GM18502 (cell line): ENCODE results near the gene UNC93B1.
"Not testable (repeated sequence)": the region's sequence is repeated elsewhere in the genome, so short reads cannot be mapped to it uniquely, and the experiment has no call there.

ENCODE experiments used
- ATAC-seq: cut with Tn5 transposase; IDR thresholded peaks from one replicate; pipeline ENCODE4 v1.9.1; 2021; ENCODE audit warnings: mild to moderate bottlenecking; ENCODE audit not compliant: unreplicated experiment, poor library complexity

UNC93B1 gene

DNA sequence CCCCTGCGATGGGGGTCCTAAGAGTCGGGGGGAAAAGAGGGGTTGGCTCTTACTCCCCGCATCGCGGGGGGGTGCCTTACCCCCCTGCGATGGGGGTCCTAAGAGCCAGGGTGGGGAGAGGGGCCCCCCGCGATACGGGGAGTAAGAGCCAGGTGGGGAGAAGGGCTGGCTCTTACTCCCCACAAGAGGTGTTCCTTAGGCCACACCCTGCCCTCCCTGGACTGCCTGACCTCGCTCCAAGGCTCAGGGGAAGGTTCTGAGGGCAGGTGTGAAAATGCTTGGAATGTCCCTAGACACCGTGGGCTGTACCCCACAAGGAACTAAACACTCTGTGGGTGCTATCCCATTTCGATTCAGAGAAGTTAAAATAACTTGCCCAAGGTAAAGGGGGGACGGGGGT is 7.8 kb downstream of the UNC93B1 start:
- no peak for ATAC-seq

DNA sequence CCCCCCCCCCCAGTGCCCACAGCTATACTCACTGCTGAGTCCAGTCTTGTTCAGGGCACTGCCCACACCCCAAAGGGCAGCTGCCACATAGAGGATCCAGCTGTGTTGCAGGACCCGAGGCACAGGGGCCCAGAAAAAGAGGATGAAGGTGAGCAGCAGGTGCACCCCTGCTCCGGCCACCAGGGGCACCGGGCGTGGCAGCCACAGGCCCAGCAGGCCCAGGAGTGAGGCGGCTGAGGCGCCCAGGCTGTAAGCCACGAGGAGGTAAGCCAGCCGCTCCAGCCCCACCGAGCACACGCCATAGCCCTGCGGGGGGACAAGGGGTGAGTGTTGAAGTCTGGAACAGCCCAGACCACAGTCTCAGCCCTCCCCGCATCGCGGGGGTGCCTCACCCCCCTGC is 8.3 kb downstream of the UNC93B1 start:
- not testable (repeated sequence) for ATAC-seq

DNA sequence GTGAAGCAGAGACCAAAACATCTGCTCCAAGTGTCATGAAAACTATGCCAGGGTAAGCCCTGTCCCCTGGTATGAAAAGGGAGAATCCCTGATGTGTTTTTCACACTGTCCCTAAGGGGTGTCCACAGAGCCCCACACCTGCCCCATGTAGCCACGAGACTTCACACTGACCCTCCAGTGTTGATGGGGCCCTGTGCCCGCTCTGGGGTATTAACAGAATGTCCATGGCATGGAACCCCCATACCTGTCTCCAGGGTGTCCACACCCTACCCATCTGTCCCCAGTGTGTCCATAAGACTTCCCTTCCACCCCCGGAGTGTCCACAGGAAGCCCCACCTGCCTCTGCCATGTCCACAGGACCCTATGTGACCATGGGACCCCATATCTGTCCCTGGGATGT is 8.8 kb downstream of the UNC93B1 start:
- not testable (repeated sequence) for ATAC-seq

DNA sequence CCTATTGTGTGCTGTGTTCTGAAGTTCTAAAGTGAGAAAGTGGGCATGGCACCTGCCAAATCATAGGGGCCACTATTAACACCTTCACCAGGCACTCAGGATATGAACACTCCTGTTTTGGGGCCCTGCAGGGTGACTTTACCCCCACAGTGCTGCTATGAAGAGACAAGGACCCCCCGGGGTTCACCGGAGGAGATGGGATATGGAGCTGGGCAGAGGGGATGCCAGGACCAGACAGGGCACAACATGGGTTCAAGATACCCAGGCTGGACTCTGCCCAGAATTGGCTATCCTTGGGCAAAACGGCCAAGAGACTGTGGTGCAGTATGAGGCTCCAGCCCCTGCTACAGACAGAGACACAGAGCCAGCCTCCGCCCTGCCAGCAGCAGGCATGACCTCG is 9.5 kb downstream of the UNC93B1 start:
- ATAC-seq, result not testable (repeated sequence)

DNA sequence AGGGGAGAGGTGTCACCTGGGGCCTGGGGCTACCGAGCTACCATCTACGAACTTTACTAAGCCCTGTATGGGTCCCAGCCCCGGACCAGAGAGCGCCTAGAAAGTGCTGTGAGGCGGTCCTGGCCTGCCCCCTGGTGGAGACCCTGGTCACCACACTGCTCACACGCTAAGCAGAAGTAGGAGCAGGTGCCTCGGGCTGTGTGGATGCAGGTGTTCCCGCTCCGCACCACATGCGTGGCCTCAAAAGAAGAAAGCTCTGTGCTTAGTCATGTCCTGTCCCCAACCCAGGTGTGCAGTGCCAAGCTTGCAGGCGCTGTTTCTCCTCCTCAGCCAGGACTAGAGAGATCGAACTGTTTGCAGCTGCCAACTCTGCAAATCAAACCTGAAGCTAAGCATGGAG is 10.1 kb downstream of the UNC93B1 start:
- ATAC-seq, result not testable (repeated sequence)

DNA sequence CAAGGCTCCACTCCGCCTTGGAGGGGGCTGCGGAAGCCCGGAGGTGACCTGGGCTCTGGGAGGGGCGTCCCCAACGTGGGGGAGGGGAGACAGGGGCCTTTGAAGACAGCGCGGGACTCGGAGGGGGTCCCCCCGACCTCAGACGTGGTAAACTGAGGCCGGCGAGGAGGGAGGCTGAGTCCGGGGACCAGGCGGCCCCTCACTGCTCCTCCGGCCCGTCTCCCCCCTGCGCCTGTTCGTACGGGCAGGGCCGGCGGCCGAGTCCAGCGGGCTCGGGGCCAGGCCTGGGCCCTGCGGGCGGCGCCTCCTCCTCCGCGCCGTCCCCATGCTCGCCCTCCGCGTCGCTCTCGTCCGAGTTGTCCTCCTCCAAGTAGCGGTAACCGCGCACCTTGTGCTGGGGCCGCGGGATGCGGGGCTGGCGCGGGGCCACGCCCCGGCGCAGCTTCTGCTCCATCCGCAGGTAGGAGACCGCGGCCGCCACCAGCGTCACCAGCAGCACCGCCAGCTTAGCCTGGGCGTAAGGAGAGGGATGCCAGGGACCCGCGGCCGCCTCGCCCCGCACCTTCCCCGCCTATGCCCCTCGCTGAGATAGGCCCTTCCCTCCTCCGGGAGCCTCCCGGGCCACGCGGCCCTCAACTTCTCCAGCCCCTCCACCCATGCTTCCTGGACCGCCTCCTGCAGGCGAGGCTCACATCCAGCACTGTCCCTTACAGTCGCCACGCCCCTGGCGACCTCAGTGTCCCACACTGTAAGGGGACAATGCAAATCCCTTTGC is 12.4 kb downstream of the UNC93B1 start:
- ATAC-seq, result not testable (repeated sequence)

DNA sequence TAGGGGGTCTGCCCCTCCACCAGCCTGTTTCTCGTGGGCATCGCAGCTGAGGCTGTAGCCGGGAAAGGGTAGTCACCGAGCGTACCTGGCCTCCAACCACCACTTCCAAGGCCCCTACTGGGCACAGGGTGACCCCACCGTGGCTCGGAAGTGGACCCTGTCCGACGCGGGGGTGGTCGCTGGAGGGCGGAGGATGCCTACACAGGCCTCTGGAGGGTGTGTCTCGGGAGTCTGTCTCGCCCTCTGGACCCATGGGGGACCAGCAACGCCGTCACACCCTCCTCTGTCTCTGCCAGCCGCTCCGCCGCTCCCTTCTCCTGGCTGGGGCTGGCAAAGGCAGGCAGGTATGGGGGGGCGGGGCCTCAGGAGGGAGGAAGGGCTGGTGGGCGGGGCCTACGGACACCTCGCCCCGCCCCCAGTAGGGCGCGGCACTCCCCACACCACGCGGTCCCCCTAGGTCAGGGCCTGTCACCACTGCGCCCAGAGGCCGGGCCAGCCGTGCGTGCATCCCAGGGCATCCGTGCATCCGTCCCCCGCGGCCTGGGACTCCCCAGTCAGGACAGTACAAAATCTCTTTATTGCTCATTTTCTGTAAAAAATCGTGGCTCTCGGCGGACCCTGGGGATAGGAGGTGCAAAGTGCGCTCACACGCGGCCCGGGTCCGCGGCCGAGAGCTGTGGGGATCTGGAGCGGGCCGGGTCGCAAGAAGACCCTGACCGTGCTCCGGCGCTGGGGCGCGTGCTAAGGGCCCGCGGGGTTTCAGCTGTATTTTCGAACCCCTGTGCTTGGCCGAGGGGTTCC is 13.2 kb downstream of the UNC93B1 start:
- ATAC-seq, result not testable (repeated sequence)

DNA sequence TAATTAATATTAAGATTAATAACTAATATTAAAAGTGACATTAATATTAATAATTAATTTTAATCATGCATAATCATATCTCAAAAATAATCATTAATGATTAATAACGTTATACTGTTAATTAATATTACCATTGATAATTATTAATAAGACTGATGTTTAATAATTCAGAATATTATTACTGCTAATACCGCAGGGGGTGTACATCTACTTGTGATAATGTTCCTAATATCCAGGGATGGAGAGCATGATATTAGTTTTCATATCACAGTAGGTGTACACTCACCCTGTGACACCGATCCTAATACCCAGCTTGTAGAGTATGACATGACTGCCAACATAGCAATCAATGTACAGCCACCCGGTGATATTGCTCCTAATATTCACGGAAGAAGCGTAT is 18.6 kb downstream of the UNC93B1 start:
- ATAC-seq, result not testable (repeated sequence)

DNA sequence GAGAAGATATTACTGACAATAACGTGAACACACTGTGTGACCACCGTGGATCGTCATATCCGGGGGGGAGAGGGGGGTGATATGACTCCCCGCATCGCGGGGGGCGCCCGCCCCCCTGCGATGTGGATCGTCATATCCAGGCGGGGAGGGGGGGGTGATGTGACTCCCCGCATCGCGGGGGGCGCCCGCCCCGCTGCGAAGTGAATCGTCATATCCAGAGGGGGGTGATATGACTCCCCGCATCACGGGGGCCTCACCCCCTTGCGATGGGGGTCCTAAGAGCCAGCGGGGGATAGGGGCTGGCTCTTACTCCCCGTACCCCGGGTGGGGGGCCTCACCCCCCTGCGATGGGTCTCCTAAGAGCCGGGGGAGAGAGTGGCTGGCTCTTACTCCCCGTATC is 19.9 kb downstream of the UNC93B1 start:
- ATAC-seq, result no peak

DNA sequence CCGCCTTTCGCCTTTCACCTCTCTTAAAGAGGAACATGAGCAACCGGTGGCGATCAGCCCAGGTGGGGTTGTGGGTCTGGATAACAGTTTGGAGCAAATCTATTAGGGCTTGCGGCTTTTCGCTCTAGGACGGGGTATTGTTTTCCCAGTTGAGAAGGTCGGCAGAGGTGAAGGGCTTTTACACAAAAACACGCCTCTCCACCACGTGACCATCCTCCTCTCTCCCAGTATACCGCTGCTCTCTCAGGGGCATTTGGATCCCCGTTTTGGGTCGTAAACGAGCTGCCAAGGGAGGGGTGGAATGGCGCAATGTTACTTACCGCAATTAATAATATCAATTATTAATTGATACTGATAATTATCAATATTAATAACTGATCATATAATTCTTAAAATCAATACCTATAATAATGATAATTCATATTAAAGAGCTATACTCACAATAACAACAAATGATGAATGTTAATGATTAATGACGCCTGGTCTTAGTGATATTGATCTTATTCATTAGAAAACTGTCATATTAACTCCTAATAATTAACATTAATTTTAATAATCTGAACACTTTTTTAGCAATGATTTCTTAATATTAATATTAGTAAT is 21.5 kb downstream of the UNC93B1 start:
- ATAC-seq, result not testable (repeated sequence)

DNA sequence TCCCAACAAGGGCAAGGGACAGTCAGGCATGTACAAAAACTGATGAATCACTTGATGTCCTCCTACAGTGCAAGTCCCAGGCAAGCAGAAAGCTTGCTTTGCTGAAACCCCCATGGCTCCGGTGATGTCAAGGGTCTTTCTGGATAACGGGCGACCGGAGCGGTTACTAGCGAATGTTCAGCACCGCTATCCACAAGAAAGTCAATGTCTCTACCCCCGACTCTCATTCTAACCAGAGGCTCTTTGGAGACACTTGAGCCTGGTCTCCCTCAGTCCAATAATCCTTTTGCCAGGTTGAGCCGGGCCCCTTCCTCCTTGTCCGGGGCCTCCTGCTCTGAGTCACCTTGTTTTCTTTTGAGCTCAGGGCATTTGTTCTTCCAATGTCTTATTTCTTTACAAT is 22.7 kb downstream of the UNC93B1 start:
- not testable (repeated sequence) for ATAC-seq

DNA sequence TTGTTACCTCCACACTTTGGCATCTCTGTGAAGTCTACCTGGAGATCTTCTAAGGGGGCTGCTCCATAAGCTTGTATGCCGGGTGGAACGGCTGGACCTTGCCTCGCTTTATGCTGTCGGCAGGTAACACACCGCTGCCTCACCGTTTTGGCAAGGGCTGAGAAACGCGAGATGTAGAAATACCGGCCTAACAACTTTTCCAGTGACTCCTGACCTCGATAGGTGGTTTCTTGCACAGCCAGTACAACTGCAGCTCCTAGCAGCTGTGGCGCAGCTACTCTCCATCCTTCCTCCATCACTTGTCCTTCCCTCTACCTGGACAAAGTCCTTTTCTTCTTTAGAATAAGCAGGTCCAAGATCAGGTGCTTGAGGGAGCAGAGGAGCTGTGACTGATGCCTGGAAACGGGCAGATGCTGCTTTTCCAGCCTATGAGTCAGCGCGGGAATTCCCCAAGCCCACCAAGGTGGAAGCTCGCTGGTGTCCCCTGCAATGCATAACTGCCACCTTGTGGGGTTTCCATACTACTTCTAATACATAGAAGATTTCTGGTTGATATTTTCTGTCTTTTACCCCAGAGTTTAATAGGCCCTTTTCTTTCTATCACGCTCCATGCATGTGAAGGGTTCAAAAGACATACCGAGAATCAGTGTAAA is 25.0 kb downstream of the UNC93B1 start:
- not testable (repeated sequence) for ATAC-seq

DNA sequence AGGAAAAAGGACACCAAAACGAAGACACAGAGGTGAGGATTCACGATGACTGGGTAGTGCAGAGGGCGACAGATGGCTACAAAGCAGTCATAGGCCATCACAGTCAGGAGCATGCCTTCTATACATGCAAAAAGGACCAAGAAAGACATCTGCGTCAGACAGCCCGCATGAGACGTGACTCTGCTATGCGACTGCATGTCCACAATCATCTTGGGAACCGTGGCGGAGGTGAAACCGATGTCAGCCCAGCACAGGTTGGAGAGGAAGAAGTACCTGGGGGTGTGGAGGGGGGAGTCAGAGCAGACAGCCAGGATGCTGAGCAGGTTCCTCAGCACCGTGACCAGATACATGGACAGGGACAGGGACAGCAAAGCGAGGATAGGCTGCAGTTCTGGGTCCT is 29.2 kb downstream of the UNC93B1 start:
- not testable (repeated sequence) for ATAC-seq

DNA sequence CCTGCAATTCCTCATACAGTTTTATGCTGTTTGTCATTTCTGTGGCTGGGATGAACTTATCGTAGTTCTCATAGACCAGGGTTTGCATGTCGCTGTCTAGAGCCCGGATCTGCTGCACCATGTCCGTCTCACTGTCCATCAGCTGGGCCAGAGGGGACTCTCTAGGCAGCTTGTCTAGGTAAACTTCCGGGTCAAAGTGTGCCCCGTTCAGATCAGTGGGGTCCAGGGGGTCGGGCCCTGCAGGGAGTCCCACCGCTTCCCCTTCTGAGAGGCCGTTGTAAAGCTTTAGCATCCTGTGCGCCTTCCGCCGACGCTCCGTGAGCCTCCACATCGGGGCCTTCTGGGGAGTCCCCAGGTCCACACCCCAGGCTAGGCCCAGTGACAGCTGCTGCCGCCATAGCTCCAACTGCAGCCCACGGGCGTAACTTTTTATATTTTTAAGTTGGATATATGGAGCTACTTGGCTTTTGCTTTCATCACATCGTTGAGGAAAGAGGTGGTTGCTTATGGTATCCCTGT is 38.0 kb downstream of the UNC93B1 start:
- ATAC-seq, result not testable (repeated sequence)

DNA sequence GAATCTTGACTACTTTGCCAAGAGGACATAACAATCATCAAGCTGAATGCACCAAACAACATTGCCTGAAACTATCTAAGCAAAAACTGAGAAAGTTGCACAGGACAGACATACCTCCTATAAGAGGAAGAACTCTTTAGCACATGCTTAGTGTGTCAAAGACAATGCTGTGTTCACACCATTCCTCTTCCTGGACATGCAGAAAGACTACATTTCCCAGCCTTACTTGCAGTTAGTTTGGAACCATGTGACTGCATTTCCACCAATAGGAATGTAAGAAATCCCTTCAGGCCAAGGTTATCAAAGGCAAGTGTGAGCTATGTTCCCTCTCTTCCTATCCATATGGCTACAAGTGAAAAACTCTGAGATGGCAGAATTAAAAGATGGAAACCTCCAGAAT is 39.2 kb downstream of the UNC93B1 start:
- not testable (repeated sequence) for ATAC-seq

DNA sequence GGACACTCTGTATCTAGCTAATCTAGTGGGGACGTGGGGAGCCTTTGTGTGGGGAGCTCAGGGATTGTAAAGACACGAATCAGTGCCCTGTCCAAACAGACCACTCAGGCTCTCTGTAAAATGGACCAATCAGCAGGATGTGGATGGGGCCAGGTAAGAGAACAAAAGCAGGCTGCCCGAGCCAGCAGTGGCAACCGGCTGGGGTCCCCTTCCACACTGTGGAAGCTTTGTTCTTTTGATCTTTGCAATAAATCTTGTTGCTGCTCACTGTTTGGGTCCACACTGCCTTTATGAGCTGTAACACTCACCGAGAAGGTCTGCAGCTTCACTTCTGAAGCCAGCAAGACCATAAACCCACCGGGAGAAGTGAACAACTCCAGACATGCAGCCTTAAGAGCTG is 40.0 kb downstream of the UNC93B1 start:
- ATAC-seq, result not testable (repeated sequence)

DNA sequence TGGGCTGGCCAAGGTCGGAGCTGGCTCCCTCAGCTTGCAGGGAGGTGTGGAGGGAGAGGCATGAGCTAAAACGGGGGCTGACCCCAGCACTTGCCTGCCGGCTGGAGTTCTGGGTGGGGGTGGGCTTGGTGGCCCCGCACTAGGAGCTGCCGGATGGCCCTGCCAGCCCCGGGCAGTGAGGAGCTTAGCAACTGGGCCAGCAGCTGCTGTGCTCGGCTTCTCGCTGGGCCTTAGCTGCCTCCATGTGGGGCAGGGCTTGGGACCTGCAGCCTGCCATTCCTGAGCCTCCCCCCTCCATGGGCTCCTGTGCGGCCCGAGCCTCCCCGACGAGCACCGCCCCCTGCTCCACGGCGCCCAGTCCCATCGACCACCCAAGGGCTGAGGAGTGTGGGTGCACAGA is 40.7 kb downstream of the UNC93B1 start:
- ATAC-seq, result not testable (repeated sequence)

DNA sequence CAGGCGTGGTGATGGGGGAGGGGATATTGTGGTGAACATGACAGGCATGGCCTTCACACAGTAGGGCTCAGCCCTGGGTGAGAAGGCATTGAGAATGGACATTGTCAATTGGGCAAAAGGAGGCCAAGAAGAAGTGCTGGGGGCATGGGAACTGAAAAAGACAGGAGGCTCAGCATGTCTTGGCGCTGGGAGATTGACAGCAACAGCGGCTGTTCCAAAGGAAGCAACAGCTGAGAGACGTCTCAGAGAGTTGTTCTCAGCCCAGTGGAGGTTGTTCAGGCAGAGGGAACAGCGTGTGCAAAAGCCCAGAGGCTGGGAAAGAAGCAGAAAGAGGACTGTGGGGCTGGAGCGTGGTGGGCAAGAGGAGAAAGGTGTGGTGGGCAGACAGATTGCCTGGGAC is 47.7 kb downstream of the UNC93B1 start:
- ATAC-seq, result not testable (repeated sequence)

DNA sequence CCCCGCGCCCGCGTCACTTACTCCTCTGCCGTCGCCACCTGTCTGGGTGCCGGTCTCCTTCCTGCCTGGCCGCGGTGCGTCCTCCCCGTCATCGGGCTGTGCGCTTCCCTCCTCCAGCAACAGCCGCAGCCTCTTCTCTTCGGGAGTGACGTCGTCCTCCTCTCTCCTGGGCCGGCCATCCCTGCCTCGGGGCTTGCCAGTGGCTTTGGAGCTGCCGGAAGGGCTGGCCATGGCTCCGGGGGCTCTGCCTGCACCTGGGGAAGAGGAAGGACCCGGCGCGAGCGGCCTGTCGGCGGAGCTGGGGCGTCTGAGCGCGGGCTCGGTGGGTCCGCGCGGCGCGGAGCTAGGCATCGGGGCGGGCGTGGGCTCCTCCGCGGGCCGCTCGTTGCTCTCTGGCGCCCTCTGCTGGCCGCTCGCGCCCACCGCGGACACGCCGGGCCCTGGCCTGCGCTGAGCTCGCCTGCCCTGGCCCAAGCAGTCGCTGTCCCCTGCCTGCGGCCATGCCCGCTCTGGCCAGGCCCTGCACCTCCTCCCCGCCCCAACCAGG is 48.4 kb downstream of the UNC93B1 start:
- not testable (repeated sequence) for ATAC-seq

DNA sequence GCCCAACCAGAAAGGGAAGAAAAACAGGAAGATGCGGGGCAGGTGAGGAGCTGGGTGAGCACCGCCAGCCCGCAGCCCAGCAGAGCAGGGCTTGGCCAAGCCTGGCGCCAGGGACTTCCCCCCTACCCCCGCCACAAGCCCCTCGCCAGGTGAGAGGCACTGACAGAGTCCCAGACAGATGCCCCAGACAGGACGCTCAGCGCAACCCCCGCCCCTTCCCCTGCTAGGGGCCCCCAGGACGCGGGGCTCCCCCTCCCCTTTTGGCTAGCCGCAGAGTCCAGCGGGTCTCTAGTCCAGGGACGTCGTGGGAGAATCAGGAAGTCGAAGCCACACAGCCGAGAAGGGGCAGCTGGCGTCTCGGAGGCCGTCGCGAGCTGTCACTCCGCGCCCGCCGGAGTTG is 48.9 kb downstream of the UNC93B1 start:
- ATAC-seq, result not testable (repeated sequence)
